Panc1 (cell line): Measurements from ENCODE around the gene EXOC6B.

Experiments
- POLR2AphosphoS5 ChIP-seq: IDR thresholded peaks from 2 replicates; pipeline ENCODE4 v1.6.1; 2012; ENCODE audit warnings: mild to moderate bottlenecking, low read depth, low read length, moderate library complexity
- TF ChIP-seq, protein P1 (sequence below): fragments of 450-650 bp; IDR thresholded peaks from 2 replicates; pipeline ENCODE4 v1.5.1; 2017; ENCODE audit warnings: mild to moderate bottlenecking
- TF ChIP-seq, protein P2 (sequence below), 2 experiments: IDR thresholded peaks; 2 replicates each; pipeline ENCODE4 v1.6.1; 2011 to 2012; ENCODE audit warnings: low read depth in 2 of 2, control low read depth in 1 of 2, low read length in 1 of 2, mild to moderate bottlenecking in 1 of 2, moderate library complexity in 1 of 2; ENCODE audit not compliant: insufficient read depth in 1 of 2

DNA sequence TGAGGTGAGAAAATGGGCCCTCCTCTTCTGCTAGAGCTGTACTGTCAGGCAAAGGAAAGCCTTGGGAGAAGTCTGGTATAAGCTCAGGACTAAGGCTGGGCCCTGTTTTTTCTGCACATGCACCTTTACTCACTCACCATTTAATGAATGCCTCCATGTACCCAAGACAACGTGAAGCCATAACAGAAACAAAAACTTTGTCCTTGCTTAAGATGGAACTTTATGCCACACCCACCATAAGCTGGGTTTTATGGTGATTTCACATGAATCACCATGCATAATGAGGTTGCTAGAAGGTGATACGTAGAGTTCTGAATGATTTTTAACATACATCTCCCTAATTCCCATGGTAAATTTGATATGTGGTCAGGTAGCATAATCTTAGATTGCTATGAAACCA lies 614.5 kb downstream of the EXOC6B start:
- TF ChIP-seq POLR2AphosphoS5: no peak
- TF ChIP-seq, protein P1, sequence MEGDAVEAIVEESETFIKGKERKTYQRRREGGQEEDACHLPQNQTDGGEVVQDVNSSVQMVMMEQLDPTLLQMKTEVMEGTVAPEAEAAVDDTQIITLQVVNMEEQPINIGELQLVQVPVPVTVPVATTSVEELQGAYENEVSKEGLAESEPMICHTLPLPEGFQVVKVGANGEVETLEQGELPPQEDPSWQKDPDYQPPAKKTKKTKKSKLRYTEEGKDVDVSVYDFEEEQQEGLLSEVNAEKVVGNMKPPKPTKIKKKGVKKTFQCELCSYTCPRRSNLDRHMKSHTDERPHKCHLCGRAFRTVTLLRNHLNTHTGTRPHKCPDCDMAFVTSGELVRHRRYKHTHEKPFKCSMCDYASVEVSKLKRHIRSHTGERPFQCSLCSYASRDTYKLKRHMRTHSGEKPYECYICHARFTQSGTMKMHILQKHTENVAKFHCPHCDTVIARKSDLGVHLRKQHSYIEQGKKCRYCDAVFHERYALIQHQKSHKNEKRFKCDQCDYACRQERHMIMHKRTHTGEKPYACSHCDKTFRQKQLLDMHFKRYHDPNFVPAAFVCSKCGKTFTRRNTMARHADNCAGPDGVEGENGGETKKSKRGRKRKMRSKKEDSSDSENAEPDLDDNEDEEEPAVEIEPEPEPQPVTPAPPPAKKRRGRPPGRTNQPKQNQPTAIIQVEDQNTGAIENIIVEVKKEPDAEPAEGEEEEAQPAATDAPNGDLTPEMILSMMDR: no peak
- TF ChIP-seq, protein P2, sequence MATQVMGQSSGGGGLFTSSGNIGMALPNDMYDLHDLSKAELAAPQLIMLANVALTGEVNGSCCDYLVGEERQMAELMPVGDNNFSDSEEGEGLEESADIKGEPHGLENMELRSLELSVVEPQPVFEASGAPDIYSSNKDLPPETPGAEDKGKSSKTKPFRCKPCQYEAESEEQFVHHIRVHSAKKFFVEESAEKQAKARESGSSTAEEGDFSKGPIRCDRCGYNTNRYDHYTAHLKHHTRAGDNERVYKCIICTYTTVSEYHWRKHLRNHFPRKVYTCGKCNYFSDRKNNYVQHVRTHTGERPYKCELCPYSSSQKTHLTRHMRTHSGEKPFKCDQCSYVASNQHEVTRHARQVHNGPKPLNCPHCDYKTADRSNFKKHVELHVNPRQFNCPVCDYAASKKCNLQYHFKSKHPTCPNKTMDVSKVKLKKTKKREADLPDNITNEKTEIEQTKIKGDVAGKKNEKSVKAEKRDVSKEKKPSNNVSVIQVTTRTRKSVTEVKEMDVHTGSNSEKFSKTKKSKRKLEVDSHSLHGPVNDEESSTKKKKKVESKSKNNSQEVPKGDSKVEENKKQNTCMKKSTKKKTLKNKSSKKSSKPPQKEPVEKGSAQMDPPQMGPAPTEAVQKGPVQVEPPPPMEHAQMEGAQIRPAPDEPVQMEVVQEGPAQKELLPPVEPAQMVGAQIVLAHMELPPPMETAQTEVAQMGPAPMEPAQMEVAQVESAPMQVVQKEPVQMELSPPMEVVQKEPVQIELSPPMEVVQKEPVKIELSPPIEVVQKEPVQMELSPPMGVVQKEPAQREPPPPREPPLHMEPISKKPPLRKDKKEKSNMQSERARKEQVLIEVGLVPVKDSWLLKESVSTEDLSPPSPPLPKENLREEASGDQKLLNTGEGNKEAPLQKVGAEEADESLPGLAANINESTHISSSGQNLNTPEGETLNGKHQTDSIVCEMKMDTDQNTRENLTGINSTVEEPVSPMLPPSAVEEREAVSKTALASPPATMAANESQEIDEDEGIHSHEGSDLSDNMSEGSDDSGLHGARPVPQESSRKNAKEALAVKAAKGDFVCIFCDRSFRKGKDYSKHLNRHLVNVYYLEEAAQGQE (IDR thresholded peaks at IDR 0.05; ENCODE audit: insufficient read depth in 1 of 2, low read depth in 2 of 2, low read length in 1 of 2): no peak
